HepG2 (cell line): ENCODE results near the gene USP24. TPM values are rescaled to one million over a fixed set of nuclear protein-coding genes. Genes with fewer than 3 reads are reported as not detected.

Experiments used
- AHR ChIP-seq: IDR thresholded peaks from 2 replicates; pipeline ENCODE4 v1.6.1; 2018; ENCODE audit warnings: missing genetic modification reagents, missing compliant biosample characterization
- E2F2 ChIP-seq: sonication (generic); formaldehyde crosslinking; IDR thresholded peaks from 2 replicates; pipeline ENCODE4 v1.4.0; 2020; ENCODE audit warnings: missing genetic modification reagents, borderline replicate concordance
- IRX3 ChIP-seq: sonication (generic); formaldehyde crosslinking; IDR thresholded peaks from 2 replicates; pipeline ENCODE4 v1.8.1; 2023; ENCODE audit warnings: mild to moderate bottlenecking, low read depth, missing genetic modification reagents, borderline replicate concordance
- NFYC ChIP-seq: IDR thresholded peaks from 2 replicates; pipeline ENCODE4 v1.6.1; 2016; ENCODE audit warnings: missing genetic modification reagents, missing compliant biosample characterization
- PRDM15 ChIP-seq: sonication (generic); formaldehyde crosslinking; IDR thresholded peaks from 2 replicates; pipeline ENCODE4 v1.4.0; 2020; ENCODE audit warnings: missing genetic modification reagents
- SRSF1 ChIP-seq: fragments of 200-400 bp; formaldehyde crosslinking; optimal IDR thresholded peaks from 2 replicates; pipeline ENCODE3; 2017; ENCODE audit warnings: mild to moderate bottlenecking, low read depth, low read length, moderate library complexity
- ZNF12 ChIP-seq: sonication (generic); formaldehyde crosslinking; IDR thresholded peaks from 2 replicates; pipeline ENCODE4 v1.5.0; 2020; ENCODE audit warnings: missing genetic modification reagents
- ZNF782 ChIP-seq: sonication (generic); formaldehyde crosslinking; IDR thresholded peaks from 2 replicates; pipeline ENCODE4 v1.4.0; 2020; ENCODE audit warnings: missing genetic modification reagents, mild to moderate bottlenecking, borderline replicate concordance
- polyA plus RNA-seq, 8 experiments: library from polyadenylated mRNA; depleted of rRNA in 3 of 8; stranded (reverse) in 7 of 8; unstranded in 1 of 8; fragments of >200 nt; fragmentation: Illumina TruSeq in 4 of 8; extraction: Trizol in 4 of 8; gene quantifications; 2 replicates each; pipeline versions ENCODE4 v1.2.1 to v1.2.3, GENCODE V29; 2011 to 2016; ENCODE audit warnings: low read depth in 4 of 8, missing spikeins in 1 of 8, mixed read lengths in 1 of 8; ENCODE audit not compliant: insufficient read depth in 1 of 8
- total RNA-seq, 5 experiments: library from RNA; depleted of rRNA; stranded (reverse); fragments of >200 nt; fragmentation: Illumina TruSeq; extraction: Trizol; gene quantifications; 2 replicates each; pipeline ENCODE4 v1.2.3, GENCODE V29; 2016; ENCODE audit warnings: low read depth in 1 of 5
- TF ChIP-seq, protein P1 (sequence below): sonication (generic); formaldehyde crosslinking; conservative IDR thresholded peaks from 2 replicates; pipeline ENCODE4 v1.4.0; 2020; ENCODE audit warnings: missing genetic modification reagents
- TF ChIP-seq, protein P2 (sequence below): sonication (generic); formaldehyde crosslinking; IDR thresholded peaks from 2 replicates; pipeline ENCODE4 v1.8.1; 2022; ENCODE audit warnings: low read depth, mild to moderate bottlenecking, missing genetic modification reagents
- TF ChIP-seq, protein P3 (sequence below): sonication (generic); formaldehyde crosslinking; IDR thresholded peaks from 2 replicates; pipeline ENCODE4 v1.4.0; 2020; ENCODE audit warnings: missing genetic modification reagents

USP24 gene
- total and polyA plus RNA-seq, 2 of the 13 experiments (the other 11 are each of a cell fraction or from before 2014, with no cell fraction given): 18.8 to 47.6 TPM

- TF ChIP-seq E2F2 (CRISPR knock-in tag) (peak; percentile 54; the same call in 1 of the 2 replicates), ZNF12 (CRISPR knock-in tag) (no peak), IRX3 (CRISPR knock-in tag) (peak; percentile 14; the same call in 1 of the 2 replicates), ZNF782 (CRISPR knock-in tag) (no peak), PRDM15 (CRISPR knock-in tag) (peak; percentile 9; the same call in 1 of the 2 replicates), NFYC (CRISPR knock-in tag) (no peak), AHR (CRISPR knock-in tag) (peak; percentile 9; the same call in 1 of the 2 replicates), SRSF1 (peak; percentile 20)
- TF ChIP-seq, protein P1, sequence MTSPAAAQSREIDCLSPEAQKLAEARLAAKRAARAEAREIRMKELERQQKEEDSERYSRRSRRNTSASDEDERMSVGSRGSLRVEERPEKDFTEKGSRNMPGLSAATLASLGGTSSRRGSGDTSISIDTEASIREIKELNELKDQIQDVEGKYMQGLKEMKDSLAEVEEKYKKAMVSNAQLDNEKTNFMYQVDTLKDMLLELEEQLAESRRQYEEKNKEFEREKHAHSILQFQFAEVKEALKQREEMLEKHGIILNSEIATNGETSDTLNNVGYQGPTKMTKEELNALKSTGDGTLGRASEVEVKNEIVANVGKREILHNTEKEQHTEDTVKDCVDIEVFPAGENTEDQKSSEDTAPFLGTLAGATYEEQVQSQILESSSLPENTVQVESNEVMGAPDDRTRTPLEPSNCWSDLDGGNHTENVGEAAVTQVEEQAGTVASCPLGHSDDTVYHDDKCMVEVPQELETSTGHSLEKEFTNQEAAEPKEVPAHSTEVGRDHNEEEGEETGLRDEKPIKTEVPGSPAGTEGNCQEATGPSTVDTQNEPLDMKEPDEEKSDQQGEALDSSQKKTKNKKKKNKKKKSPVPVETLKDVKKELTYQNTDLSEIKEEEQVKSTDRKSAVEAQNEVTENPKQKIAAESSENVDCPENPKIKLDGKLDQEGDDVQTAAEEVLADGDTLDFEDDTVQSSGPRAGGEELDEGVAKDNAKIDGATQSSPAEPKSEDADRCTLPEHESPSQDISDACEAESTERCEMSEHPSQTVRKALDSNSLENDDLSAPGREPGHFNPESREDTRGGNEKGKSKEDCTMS (CRISPR knock-in tag): no peak
- TF ChIP-seq, protein P2, sequence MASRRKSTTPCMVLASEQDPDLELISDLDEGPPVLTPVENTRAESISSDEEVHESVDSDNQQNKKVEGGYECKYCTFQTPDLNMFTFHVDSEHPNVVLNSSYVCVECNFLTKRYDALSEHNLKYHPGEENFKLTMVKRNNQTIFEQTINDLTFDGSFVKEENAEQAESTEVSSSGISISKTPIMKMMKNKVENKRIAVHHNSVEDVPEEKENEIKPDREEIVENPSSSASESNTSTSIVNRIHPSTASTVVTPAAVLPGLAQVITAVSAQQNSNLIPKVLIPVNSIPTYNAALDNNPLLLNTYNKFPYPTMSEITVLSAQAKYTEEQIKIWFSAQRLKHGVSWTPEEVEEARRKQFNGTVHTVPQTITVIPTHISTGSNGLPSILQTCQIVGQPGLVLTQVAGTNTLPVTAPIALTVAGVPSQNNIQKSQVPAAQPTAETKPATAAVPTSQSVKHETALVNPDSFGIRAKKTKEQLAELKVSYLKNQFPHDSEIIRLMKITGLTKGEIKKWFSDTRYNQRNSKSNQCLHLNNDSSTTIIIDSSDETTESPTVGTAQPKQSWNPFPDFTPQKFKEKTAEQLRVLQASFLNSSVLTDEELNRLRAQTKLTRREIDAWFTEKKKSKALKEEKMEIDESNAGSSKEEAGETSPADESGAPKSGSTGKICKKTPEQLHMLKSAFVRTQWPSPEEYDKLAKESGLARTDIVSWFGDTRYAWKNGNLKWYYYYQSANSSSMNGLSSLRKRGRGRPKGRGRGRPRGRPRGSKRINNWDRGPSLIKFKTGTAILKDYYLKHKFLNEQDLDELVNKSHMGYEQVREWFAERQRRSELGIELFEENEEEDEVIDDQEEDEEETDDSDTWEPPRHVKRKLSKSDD (CRISPR knock-in tag): no peak
- TF ChIP-seq, protein P3, sequence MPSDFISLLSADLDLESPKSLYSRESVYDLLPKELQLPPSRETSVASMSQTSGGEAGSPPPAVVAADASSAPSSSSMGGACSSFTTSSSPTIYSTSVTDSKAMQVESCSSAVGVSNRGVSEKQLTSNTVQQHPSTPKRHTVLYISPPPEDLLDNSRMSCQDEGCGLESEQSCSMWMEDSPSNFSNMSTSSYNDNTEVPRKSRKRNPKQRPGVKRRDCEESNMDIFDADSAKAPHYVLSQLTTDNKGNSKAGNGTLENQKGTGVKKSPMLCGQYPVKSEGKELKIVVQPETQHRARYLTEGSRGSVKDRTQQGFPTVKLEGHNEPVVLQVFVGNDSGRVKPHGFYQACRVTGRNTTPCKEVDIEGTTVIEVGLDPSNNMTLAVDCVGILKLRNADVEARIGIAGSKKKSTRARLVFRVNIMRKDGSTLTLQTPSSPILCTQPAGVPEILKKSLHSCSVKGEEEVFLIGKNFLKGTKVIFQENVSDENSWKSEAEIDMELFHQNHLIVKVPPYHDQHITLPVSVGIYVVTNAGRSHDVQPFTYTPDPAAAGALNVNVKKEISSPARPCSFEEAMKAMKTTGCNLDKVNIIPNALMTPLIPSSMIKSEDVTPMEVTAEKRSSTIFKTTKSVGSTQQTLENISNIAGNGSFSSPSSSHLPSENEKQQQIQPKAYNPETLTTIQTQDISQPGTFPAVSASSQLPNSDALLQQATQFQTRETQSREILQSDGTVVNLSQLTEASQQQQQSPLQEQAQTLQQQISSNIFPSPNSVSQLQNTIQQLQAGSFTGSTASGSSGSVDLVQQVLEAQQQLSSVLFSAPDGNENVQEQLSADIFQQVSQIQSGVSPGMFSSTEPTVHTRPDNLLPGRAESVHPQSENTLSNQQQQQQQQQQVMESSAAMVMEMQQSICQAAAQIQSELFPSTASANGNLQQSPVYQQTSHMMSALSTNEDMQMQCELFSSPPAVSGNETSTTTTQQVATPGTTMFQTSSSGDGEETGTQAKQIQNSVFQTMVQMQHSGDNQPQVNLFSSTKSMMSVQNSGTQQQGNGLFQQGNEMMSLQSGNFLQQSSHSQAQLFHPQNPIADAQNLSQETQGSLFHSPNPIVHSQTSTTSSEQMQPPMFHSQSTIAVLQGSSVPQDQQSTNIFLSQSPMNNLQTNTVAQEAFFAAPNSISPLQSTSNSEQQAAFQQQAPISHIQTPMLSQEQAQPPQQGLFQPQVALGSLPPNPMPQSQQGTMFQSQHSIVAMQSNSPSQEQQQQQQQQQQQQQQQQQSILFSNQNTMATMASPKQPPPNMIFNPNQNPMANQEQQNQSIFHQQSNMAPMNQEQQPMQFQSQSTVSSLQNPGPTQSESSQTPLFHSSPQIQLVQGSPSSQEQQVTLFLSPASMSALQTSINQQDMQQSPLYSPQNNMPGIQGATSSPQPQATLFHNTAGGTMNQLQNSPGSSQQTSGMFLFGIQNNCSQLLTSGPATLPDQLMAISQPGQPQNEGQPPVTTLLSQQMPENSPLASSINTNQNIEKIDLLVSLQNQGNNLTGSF (CRISPR knock-in tag): peak; percentile 49; the same call in 1 of the 2 replicates
Measured at GRCh38 chr1:55214934-55215193, 300 bp downstream of the USP24 start (continued).
